HepG2 (cell line): ENCODE results near the gene NME7. TPM values are rescaled to one million over a fixed set of nuclear protein-coding genes. Genes with fewer than 3 reads are reported as not detected.

Experiments used
- ATAC-seq: fragments of 200-7000 bp; cut with Tn5 transposase; 3 replicates; pipeline ENCODE4 v1.9.1; 2020; ENCODE audit warnings: mild to moderate bottlenecking, moderate library complexity
- BruUV-seq: library from RNA; stranded (reverse); fragments of 400-500 nt; replicated peaks from 2 replicates; lab custom pipeline; 2021; lab: Mats Ljungman, UMichigan
- CTCF ChIA-PET: fragments of 300-600 bp; formaldehyde crosslinking; extraction: SDS; loops from one replicate; lab custom pipeline; 2021; ENCODE audit warnings: low total read pairs, inconsistent platforms, low intra/inter-chr PET ratio; lab: Yijun Ruan, JAX
- POLR2A ChIA-PET: fragments of 350-600 bp; sonication (Branson Sonifier 250); formaldehyde crosslinking; loops from one replicate; lab custom pipeline; 2020; ENCODE audit warnings: antibody characterized with exemption, inconsistent platforms; lab: Yijun Ruan, JAX
- DNase-seq: peaks from one replicate; pipeline ENCODE4 v3.0.0-alpha.2; 2015; ENCODE audit warnings: low spot score
- FAIRE-seq: peaks from 3 replicates; lab custom pipeline; 2011; peaks lifted over from hg19 to GRCh38; lab: Jason Lieb, UNC
- H2AFZ ChIP-seq: one replicate; pipeline ENCODE4 v1.6.1; 2011; ENCODE audit warnings: low read length, inconsistent platforms
- H3K27ac ChIP-seq: fragments of 300-600 bp; 3 replicates; pipeline ENCODE4 v1.8.0; 2011; ENCODE audit warnings: mixed run types, mild to moderate bottlenecking, mixed read lengths, low read length, inconsistent platforms; ENCODE audit not compliant: insufficient read depth; ENCODE audit errors: extremely low read length
- H3K27me3 ChIP-seq, 2 experiments: fragments of 200-600 bp in 1 of 2; 2 replicates in 1 of 2; 3 replicates in 1 of 2; pipeline versions ENCODE4 v1.6.0 to v1.8.0; 2011; ENCODE audit warnings: low read length in 2 of 2, mild to moderate bottlenecking in 2 of 2, moderate library complexity in 2 of 2, inconsistent platforms in 1 of 2; ENCODE audit not compliant: insufficient read depth in 2 of 2, control insufficient read depth in 1 of 2
- H3K36me3 ChIP-seq, 2 experiments: fragments of 200-600 bp in 1 of 2; replicated peaks in 1 of 2; 2 replicates in 1 of 2; 3 replicates in 1 of 2; pipeline versions ENCODE4 v1.5.1 to v1.8.0; 2011; ENCODE audit warnings: low read length in 2 of 2, inconsistent platforms in 1 of 2; ENCODE audit not compliant: insufficient read depth in 2 of 2, control insufficient read depth in 1 of 2
- H3K4me1 ChIP-seq: 2 replicates; pipeline ENCODE4 v1.5.1; 2012; ENCODE audit warnings: low read length, inconsistent platforms; ENCODE audit not compliant: insufficient read depth
- H3K4me2 ChIP-seq: 2 replicates; pipeline ENCODE4 v1.6.0; 2011; ENCODE audit warnings: low read depth, low read length, inconsistent platforms
- H3K4me3 ChIP-seq, 3 experiments: fragments of 200-600 bp in 1 of 3; sonication (generic), shearing (Covaris generic) in 1 of 3; replicated peaks in 1 of 3; 2 replicates each; pipeline ENCODE4 v1.5.1; 2011 to 2016; ENCODE audit warnings: low read length in 3 of 3, inconsistent platforms in 2 of 3, low read depth in 2 of 3, mild to moderate bottlenecking in 2 of 3, control low read depth in 1 of 3, mixed read lengths in 1 of 3; ENCODE audit not compliant: insufficient read depth in 1 of 3
- H3K79me2 ChIP-seq: one replicate; pipeline ENCODE4 v1.6.1; 2011; ENCODE audit warnings: low read length, inconsistent platforms; ENCODE audit not compliant: insufficient read depth
- H3K9ac ChIP-seq: 2 replicates; pipeline ENCODE4 v1.6.0; 2011; ENCODE audit warnings: mild to moderate bottlenecking, low read depth, low read length, inconsistent platforms; ENCODE audit not compliant: insufficient read depth
- H3K9me3 ChIP-seq: 2 replicates; pipeline ENCODE4 v1.5.1; 2012; ENCODE audit warnings: mild to moderate bottlenecking, low read length
- H4K20me1 ChIP-seq: 2 replicates; pipeline ENCODE4 v1.6.0; 2011; ENCODE audit warnings: inconsistent platforms, mild to moderate bottlenecking, low read length, moderate library complexity; ENCODE audit not compliant: insufficient read depth
- CCAR2 ChIP-seq: fragments of 200-400 bp; formaldehyde crosslinking; optimal IDR thresholded peaks from 2 replicates; pipeline ENCODE3; 2018; ENCODE audit warnings: low read depth, mild to moderate bottlenecking, low read length, moderate library complexity
- GTF2F1 ChIP-seq: fragments of 150-350 bp; IDR thresholded peaks from 2 replicates; pipeline ENCODE4 v1.6.1; 2014; ENCODE audit warnings: low read length
- MTF1 ChIP-seq: sonication (generic); formaldehyde crosslinking; IDR thresholded peaks from 2 replicates; pipeline ENCODE4 v1.5.0; 2020; ENCODE audit warnings: missing genetic modification reagents
- RBAK ChIP-seq: sonication (generic); formaldehyde crosslinking; IDR thresholded peaks from 2 replicates; pipeline ENCODE4 v1.5.1; 2020; ENCODE audit warnings: mild to moderate bottlenecking, missing genetic modification reagents
- TBL1XR1 ChIP-seq: fragments of 150-350 bp; IDR thresholded peaks from 2 replicates; pipeline ENCODE4 v1.6.1; 2014; ENCODE audit warnings: borderline replicate concordance, low read length; ENCODE audit not compliant: partially characterized antibody
- THAP11 ChIP-seq: IDR thresholded peaks from 2 replicates; pipeline ENCODE4 v1.6.1; 2016; ENCODE audit warnings: missing biosample characterization, missing genetic modification reagents
- TRIM22 ChIP-seq: fragments of 450-650 bp; IDR thresholded peaks from 2 replicates; pipeline ENCODE4 v1.6.1; 2017
- ZFYVE20 ChIP-seq: sonication (generic); formaldehyde crosslinking; IDR thresholded peaks from 2 replicates; pipeline ENCODE4 v1.8.0; 2023; ENCODE audit warnings: low read depth, mild to moderate bottlenecking, moderate library complexity, missing genetic modification reagents, borderline replicate concordance
- ZNF235 ChIP-seq: sonication (generic); formaldehyde crosslinking; IDR thresholded peaks from 2 replicates; pipeline ENCODE4 v1.8.1; 2023; ENCODE audit warnings: mild to moderate bottlenecking, missing genetic modification reagents, borderline replicate concordance
- ZNF318 ChIP-seq: sonication (generic); formaldehyde crosslinking; IDR thresholded peaks from 2 replicates; pipeline ENCODE4 v1.4.0; 2020; ENCODE audit warnings: mild to moderate bottlenecking, missing genetic modification reagents
- ZNF790 ChIP-seq: sonication (generic); formaldehyde crosslinking; IDR thresholded peaks from 2 replicates; pipeline ENCODE4 v1.8.0; 2022; ENCODE audit warnings: missing genetic modification reagents, mild to moderate bottlenecking, borderline replicate concordance
- whole genome bisulfite sequencing: methylation state at CpG from one replicate; pipeline ENCODE4 v1.1.6; 2017; ENCODE audit warnings: low lambda C conversion rate; 5-methylcytosine and 5-hydroxymethylcytosine counted together
- in situ Hi-C: cut with HindIII; loops from 2 replicates; pipeline ENCODE4 v1.10.0; 2017; ENCODE audit warnings: low pct_unique_long_range_greater_than_20kb; ENCODE audit not compliant: extremely low pct_ligation_motif_present
- intact Hi-C: fragments of 100-400 bp; cut with micrococcal nuclease; formaldehyde crosslinking; loops from one replicate; pipeline ENCODE4 v1.10.0; 2022; ENCODE audit not compliant: unreplicated experiment
- polyA plus RNA-seq, 8 experiments: library from polyadenylated mRNA; depleted of rRNA in 3 of 8; stranded (reverse) in 7 of 8; unstranded in 1 of 8; fragments of >200 nt; fragmentation: Illumina TruSeq in 4 of 8; extraction: Trizol in 4 of 8; gene quantifications; 2 replicates each; pipeline versions ENCODE4 v1.2.1 to v1.2.3, GENCODE V29; 2011 to 2016; ENCODE audit warnings: low read depth in 4 of 8, missing spikeins in 1 of 8, mixed read lengths in 1 of 8; ENCODE audit not compliant: insufficient read depth in 1 of 8
- total RNA-seq, 5 experiments: library from RNA; depleted of rRNA; stranded (reverse); fragments of >200 nt; fragmentation: Illumina TruSeq; extraction: Trizol; gene quantifications; 2 replicates each; pipeline ENCODE4 v1.2.3, GENCODE V29; 2016; ENCODE audit warnings: low read depth in 1 of 5

Gene NME7
- total and polyA plus RNA-seq, 2 of the 13 experiments (the other 11 are each of a cell fraction or from before 2014, with no cell fraction given): 9.4 to 22.5 TPM

GRCh38 chr1:169326261-169326955, 41.2 kb downstream of the NME7 start:
- in situ Hi-C loops: no loop called here
- no peak for FAIRE-seq
- TF ChIP-seq THAP11 (CRISPR knock-in tag): no peak
- TF ChIP-seq CCAR2: no peak
- no peak for TF ChIP-seq ZNF235
- no peak for TF ChIP-seq GTF2F1
- no peak for TF ChIP-seq TBL1XR1
- TF ChIP-seq ZNF318 (CRISPR knock-in tag): no peak
- TF ChIP-seq RBAK (CRISPR knock-in tag): no peak
- no peak for TF ChIP-seq TRIM22
- TF ChIP-seq ZFYVE20 (CRISPR knock-in tag): no peak
- no peak for TF ChIP-seq ZNF790 (CRISPR knock-in tag)
- no peak for TF ChIP-seq MTF1 (CRISPR knock-in tag)
- BruUV-seq: no TSS peak
- POLR2A ChIA-PET: no interaction called here
- 98% methylated on average over 3 of the region's 3 CpGs for WGBS
- Histone ChIP-seq H3K9ac (no peak overlapping the region), H2AFZ (no peak overlapping the region), H3K9me3 (no peaks in the 10 kb centered on the region), H3K27ac (no peak overlapping the region), H3K27me3 (no peaks in the 10 kb centered on the region), H3K4me2 (no peak overlapping the region), H4K20me1 (no peaks in the 10 kb centered on the region), H3K79me2 (no peaks in the 10 kb centered on the region), H3K4me3 (no peak overlapping the region), H3K36me3 (no peaks in the 10 kb centered on the region), H3K4me1 (no peaks in the 10 kb centered on the region)
- CTCF ChIA-PET: no interaction called here
- intact Hi-C loops: no loop called here
- DNase-seq: no peak
- no peak for ATAC-seq
